GM12874 (cell line): ENCODE results near the gene RERE.

Source experiments
- CTCF ChIP-seq: IDR thresholded peaks from 2 replicates; pipeline ENCODE4 v1.5.1; 2011; ENCODE audit warnings: low read depth, mild to moderate bottlenecking, control low read depth, low read length, moderate library complexity; ENCODE audit not compliant: insufficient read depth

RERE gene

GRCh38 chr1:8465013-8465412 lies 352.4 kb downstream of the RERE start:
- TF ChIP-seq CTCF: no peak

GRCh38 chr1:8464377-8464776 lies 353.1 kb downstream of the RERE start:
- TF ChIP-seq CTCF: no peak

GRCh38 chr1:8463144-8463927 lies 354.1 kb downstream of the RERE start:
- no peak for TF ChIP-seq CTCF

GRCh38 chr1:8462371-8462892 lies 355.0 kb downstream of the RERE start:
- TF ChIP-seq CTCF: no peak

GRCh38 chr1:8461351-8462110 lies 355.9 kb downstream of the RERE start:
- TF ChIP-seq CTCF: no peak

- no peak for TF ChIP-seq CTCF
These were observed 356.7 kb downstream of the RERE start for GRCh38 chr1:8460784-8461183.

- TF ChIP-seq CTCF: no peak
These were observed 357.3 kb downstream of the RERE start for GRCh38 chr1:8460132-8460544.
